Psoas muscle (tissue), 8 donors: ENCODE data around the gene HOXA9. TPM values are rescaled to one million over a fixed set of nuclear protein-coding genes. Genes with fewer than 3 reads are reported as not detected.

Experiments used
- ATAC-seq, 4 donors: fragments of 200-7000 bp; cut with Tn5 transposase; one replicate each; pipeline ENCODE4 v1.9.1; 2020; ENCODE audit warnings: moderate library complexity in 3 of 4, mild to moderate bottlenecking in 2 of 4
- DNase-seq, 2 donors: peaks; one replicate each; pipeline ENCODE4 v3.0.0-alpha.2; 2020
- H3K27ac ChIP-seq: fragments of 200-600 bp; one replicate; pipeline ENCODE4 v1.8.0; 2022
- H3K27me3 ChIP-seq, 3 donors: fragments of 200-600 bp in 1 of 3; one replicate each; pipeline versions ENCODE4 v1.6.1 to v1.8.0; 2013 to 2022; ENCODE audit warnings: low read length in 2 of 3, mild to moderate bottlenecking in 2 of 3, moderate library complexity in 1 of 3; ENCODE audit not compliant: insufficient read depth in 3 of 3
- H3K36me3 ChIP-seq, 2 donors: fragments of 200-600 bp in 1 of 2; one replicate each; pipeline versions ENCODE4 v1.6.1 to v1.8.0; 2013 to 2022; ENCODE audit warnings: low read depth in 1 of 2, mild to moderate bottlenecking in 1 of 2, moderate library complexity in 1 of 2; ENCODE audit not compliant: insufficient read depth in 1 of 2
- H3K4me1 ChIP-seq: fragments of 200-600 bp; one replicate; pipeline ENCODE4 v1.8.0; 2022
- H3K4me3 ChIP-seq: fragments of 200-600 bp; one replicate; pipeline ENCODE4 v1.8.0; 2022; ENCODE audit warnings: mild to moderate bottlenecking
- H3K9me3 ChIP-seq: fragments of 200-600 bp; one replicate; pipeline ENCODE4 v1.8.0; 2022
- CTCF ChIP-seq: fragments of 200-600 bp; IDR thresholded peaks from one replicate; pipeline ENCODE4 v1.8.0; 2022; ENCODE audit warnings: antibody characterized with exemption
- WGBS, 3 donors: extraction: QIAGEN DNeasy Blood & Tissue Kit; methylation state at CpG; one replicate each; pipeline versions ENCODE4 v1.1.6 to v1.1.7; 2013; 5-methylcytosine and 5-hydroxymethylcytosine counted together
- intact Hi-C, 2 donors: fragments of 100-400 bp; cut with DNase I; formaldehyde crosslinking; loops; one replicate each; pipeline versions ENCODE4 v1.11.0 to v1.14.2; 2022
- polyA plus RNA-seq, 3 donors: library from polyadenylated mRNA; stranded (reverse); fragments of 200-250 nt; gene quantifications; one replicate each; pipeline ENCODE4 v1.2.3, GENCODE V29; 2013
- total RNA-seq, 4 donors: library from RNA; stranded (reverse); fragmentation: NEBNext Ultra II Directional in 2 of 4; extraction: Animal tissue kit (Norgen Biotek cat#: 25700) in 2 of 4; gene quantifications; one replicate each; pipeline versions ENCODE4 v1.2.1 to v1.2.4, GENCODE V29; 2021 to 2023
- donor health status: healthy with polysubstance abuse.
- donor health status: DM: no; HTN: no; CAD: no; lungs with moderate emphysema.
- donor health status: Bipolar disorder and iron deficiency.
- donor health status: healthy.
- donor health status: DM: yes; HTN: yes; CAD: no.
- donor health status: DM: no; HTN: no; CAD: no.
- donor health status: DM: no; HTN: no; CAD: no.
- donor health status: DM: yes; HTN: yes; CAD: no.

The HOXA9 gene
- total and polyA plus RNA-seq, 7 donors: 0.81 to 55.9 (median 16.0) TPM; not detected in 1

DNA sequence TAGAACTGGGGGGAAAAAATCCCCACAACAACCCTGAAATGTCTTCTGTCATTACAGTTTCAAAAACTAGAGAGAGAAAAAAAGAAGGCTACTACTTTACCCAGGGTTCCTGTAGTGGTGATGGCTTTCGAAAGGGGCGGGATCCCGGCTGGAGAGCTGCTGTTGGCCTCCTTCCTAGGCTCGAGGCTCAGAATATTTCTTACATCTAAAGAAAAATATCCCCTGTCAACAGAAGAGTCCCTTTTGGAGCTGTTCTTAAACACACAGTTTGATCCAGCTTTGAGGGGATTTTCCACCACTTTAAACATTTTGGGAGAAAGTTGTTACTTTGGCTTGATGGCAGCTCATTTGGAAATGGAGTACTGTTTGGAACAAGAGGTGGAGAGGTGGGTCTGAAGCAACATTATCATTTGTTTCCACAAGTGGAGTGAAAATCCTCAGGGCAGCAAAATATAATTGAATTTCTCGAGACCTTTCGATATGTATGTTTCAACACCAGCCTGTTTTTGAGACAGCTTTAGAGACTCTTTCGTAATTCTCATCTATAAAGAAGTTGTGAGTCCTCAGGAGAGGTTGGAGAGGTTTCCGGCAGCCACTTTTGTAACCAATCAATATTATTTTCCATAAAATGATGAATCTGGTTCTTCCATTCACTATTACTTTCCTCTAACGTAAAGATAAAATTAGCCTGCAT lies 29.5 kb upstream of the HOXA9 start:
- intact Hi-C loops: loop anchor here (5.0 to 10.0 kb wide), 8 partner anchors 382 to 902 kb away; no protein-coding TSS in a partner anchor
- Histone ChIP-seq H3K4me1 (peaks cover 10% of the 10 kb centered on the region), H3K4me3 (no peak overlapping the region), H3K36me3 (no peaks in the 10 kb centered on the region), H3K9me3 (no peaks in the 10 kb centered on the region), H3K27ac (no peak overlapping the region), H3K27me3 (peaks cover 0 to 94% (median 28%) of the 10 kb centered on the region in 3 donors)
- DNase-seq (no peak), ATAC-seq (no peak)
- WGBS, 3 donors: 61 to 70% (median 66%) methylated on average over 9 of the region's 9 CpGs
- TF ChIP-seq CTCF: no peak

- H3K27me3 ChIP-seq: peaks cover 0 to 98% (median 25%) of the 10 kb centered on the region in 3 donors
- H3K4me3 ChIP-seq: no peak overlapping the region
- H3K36me3 ChIP-seq: no peaks in the 10 kb centered on the region
- no peak for TF ChIP-seq CTCF
- WGBS, 3 donors: 81 to 83% (median 82%) methylated on average over 2 of the region's 2 CpGs
- H3K4me1 ChIP-seq: peaks cover 8% of the 10 kb centered on the region
- no peak for ATAC-seq
- no peak overlapping the region for H3K27ac ChIP-seq
- intact Hi-C loops: loop anchor here (5.0 to 10.0 kb wide), 4 partner anchors 591 to 903 kb away; no protein-coding TSS in a partner anchor
- no peaks in the 10 kb centered on the region for H3K9me3 ChIP-seq
- DNase-seq: no peak
These were observed 28.6 kb upstream of the HOXA9 start for GRCh38 chr7:27194002-27194352.

GRCh38 chr7:27193335-27194001 lies 28.1 kb upstream of the HOXA9 start:
- Histone ChIP-seq H3K27me3 (peaks cover 0 to 98% (median 24%) of the 10 kb centered on the region in 3 donors), H3K36me3 (no peaks in the 10 kb centered on the region), H3K4me3 (peak overlapping the region; percentile 55), H3K4me1 (peaks cover 8% of the 10 kb centered on the region), H3K27ac (no peak overlapping the region), H3K9me3 (no peaks in the 10 kb centered on the region)
- no peak for TF ChIP-seq CTCF
- WGBS, 3 donors: 60 to 69% (median 68%) methylated on average over 29 of the region's 29 CpGs
- peak in 1 of 2 donors; percentile 19 for DNase-seq
- intact Hi-C loops: loop anchor here (5.0 to 10.0 kb wide), 4 partner anchors 591 to 904 kb away; no protein-coding TSS in a partner anchor
- no peak for ATAC-seq

GRCh38 chr7:27192546-27193334 lies 27.4 kb upstream of the HOXA9 start:
- Histone ChIP-seq H3K27ac (no peak overlapping the region), H3K4me1 (peaks cover 8% of the 10 kb centered on the region), H3K9me3 (no peaks in the 10 kb centered on the region), H3K36me3 (no peaks in the 10 kb centered on the region), H3K4me3 (peak overlapping the region; percentile 55), H3K27me3 (peaks cover 0 to 98% (median 27%) of the 10 kb centered on the region in 3 donors)
- intact Hi-C loops: loop anchor here (5.0 to 10.0 kb wide), 4 partner anchors 592 to 905 kb away; no protein-coding TSS in a partner anchor
- ATAC-seq (peak in 2 of 4 donors; percentile 37 to 39), DNase-seq (peak in 1 of 2 donors; percentile 51)
- 22 to 29% (median 29%) methylated on average over 56 to 78 of the region's 78 CpGs for WGBS, 3 donors
- no peak for TF ChIP-seq CTCF
